ENCODE results near the gene CRIP2. TPM values are rescaled to one million over a fixed set of nuclear protein-coding genes. Genes with fewer than 3 reads are reported as not detected.

Gene CRIP2
- total and polyA plus RNA-seq, 10 of the 15 experiments (the other 5 are each of a cell fraction or from before 2014, with no cell fraction given) = 0.04 to 0.62 (median 0.37) TPM; not detected in 5

DNA sequence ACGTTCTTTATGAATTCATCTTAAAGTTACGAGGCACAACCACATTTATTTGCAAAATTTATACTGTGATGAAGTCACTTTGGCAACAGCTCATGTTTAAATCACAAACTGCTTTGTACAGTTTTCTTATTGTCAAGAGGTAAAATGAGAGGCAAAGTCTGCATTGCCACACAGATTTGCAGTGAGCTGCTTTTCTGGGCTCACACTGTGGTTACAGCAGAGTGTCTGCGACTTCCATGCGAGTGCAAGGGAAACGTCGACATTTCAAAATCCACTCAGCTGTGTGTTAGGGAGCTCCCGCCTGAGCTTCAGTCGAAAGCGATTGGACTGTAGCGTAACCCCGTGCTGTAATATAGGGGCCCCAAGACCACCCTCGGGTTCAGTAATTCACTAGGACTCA, 42.0 kb upstream of the CRIP2 start:
- WGBS (ENCODE audit: insufficient coverage, insufficient replicate concordance, low lambda C conversion rate, missing lambda C conversion rate) = 85% methylated on average over 12 of the region's 12 CpGs
- H3K4me3 ChIP-seq = no peak overlapping the region
- ChIA-PET SMC1A (ENCODE audit: uncharacterized antibody, unreplicated experiment) (no interaction called here), POLR2A (no interaction called here), CTCF (no interaction called here), RAD21 (ENCODE audit: unreplicated experiment) (no interaction called here)
- no peaks in the 10 kb centered on the region; the same call in 2 of the 3 replicates for H3K9me3 ChIP-seq (replicated peaks; ENCODE audit: control insufficient read depth, insufficient read depth, low read length)
- H3K36me3 ChIP-seq (ENCODE audit: control insufficient read depth in 2 of 2, insufficient read depth in 2 of 2, low read length in 1 of 2) = peaks cover 2 to 4% of the 10 kb centered on the region in 2 experiments; a peak in 3 of 4 replicates
- H3K4me2 ChIP-seq (ENCODE audit: control insufficient read depth, insufficient read depth) = no peak overlapping the region
- peaks cover 43% of the 10 kb centered on the region for H3K79me2 ChIP-seq (ENCODE audit: control insufficient read depth, insufficient read depth, low read length)
- no peaks in the 10 kb centered on the region; the same call in 1 of the 2 replicates for H4K20me1 ChIP-seq (ENCODE audit: control insufficient read depth, insufficient read depth)
- BruUV-seq (replicated peaks) = no TSS peak
- H3K9ac ChIP-seq (ENCODE audit: control insufficient read depth, insufficient read depth, low read length) = no peak overlapping the region
- H3K27me3 ChIP-seq (replicated peaks in 1 of 2; ENCODE audit: control insufficient read depth in 2 of 2, insufficient read depth in 2 of 2, low read length in 1 of 2) = no peaks in the 10 kb centered on the region
- H3K27ac ChIP-seq (ENCODE audit: control insufficient read depth, insufficient read depth) = no peak overlapping the region
- intact Hi-C loops (cut with micrococcal nuclease; ENCODE audit: unreplicated experiment) (no loop called here), in situ Hi-C loops (cut with MboI) (no loop called here)
- no peak for FAIRE-seq
- TF ChIP-seq NFIC (IDR thresholded peaks at IDR 0.05; ENCODE audit: low read depth, low read length) = no peak
- no peak for TF ChIP-seq RBBP5 (conservative IDR thresholded peaks at IDR 0.05)
- TF ChIP-seq EZH2 (IDR thresholded peaks at IDR 0.05; ENCODE audit: borderline replicate concordance, control insufficient read depth, low read depth, low read length) = no peak
- no peak for TF ChIP-seq YY1 (IDR thresholded peaks at IDR 0.05; ENCODE audit: low read depth, low read length)
- TF ChIP-seq SUPT20H (IDR thresholded peaks at IDR 0.05; ENCODE audit: borderline replicate concordance, control insufficient read depth, low read depth, low read length) = no peak
- no peak for TF ChIP-seq RELA (IDR thresholded peaks at IDR 0.05; ENCODE audit: borderline replicate concordance, partially characterized antibody)
- no peak for TF ChIP-seq SIX5 (IDR thresholded peaks at IDR 0.05; ENCODE audit: low read depth, low read length, severe bottlenecking)
- TF ChIP-seq SMAD5 (IDR thresholded peaks at IDR 0.05; ENCODE audit: low read depth) = no peak
- TF ChIP-seq IKZF2 (IDR thresholded peaks at IDR 0.05) = no peak
- no peak for TF ChIP-seq FOS (IDR thresholded peaks at IDR 0.05; ENCODE audit: borderline replicate concordance, extremely low read depth, insufficient read length)
- no peak for TF ChIP-seq RFX5 (IDR thresholded peaks at IDR 0.05; ENCODE audit: low read depth, low read length)
- TF ChIP-seq ESRRA (IDR thresholded peaks at IDR 0.05; ENCODE audit: low read length) = no peak
- TF ChIP-seq CREB1 (IDR thresholded peaks at IDR 0.05; ENCODE audit: low read depth) = no peak
- no peak for TF ChIP-seq SREBF2 (IDR thresholded peaks at IDR 0.05; ENCODE audit: low read length)
- TF ChIP-seq, protein P1, sequence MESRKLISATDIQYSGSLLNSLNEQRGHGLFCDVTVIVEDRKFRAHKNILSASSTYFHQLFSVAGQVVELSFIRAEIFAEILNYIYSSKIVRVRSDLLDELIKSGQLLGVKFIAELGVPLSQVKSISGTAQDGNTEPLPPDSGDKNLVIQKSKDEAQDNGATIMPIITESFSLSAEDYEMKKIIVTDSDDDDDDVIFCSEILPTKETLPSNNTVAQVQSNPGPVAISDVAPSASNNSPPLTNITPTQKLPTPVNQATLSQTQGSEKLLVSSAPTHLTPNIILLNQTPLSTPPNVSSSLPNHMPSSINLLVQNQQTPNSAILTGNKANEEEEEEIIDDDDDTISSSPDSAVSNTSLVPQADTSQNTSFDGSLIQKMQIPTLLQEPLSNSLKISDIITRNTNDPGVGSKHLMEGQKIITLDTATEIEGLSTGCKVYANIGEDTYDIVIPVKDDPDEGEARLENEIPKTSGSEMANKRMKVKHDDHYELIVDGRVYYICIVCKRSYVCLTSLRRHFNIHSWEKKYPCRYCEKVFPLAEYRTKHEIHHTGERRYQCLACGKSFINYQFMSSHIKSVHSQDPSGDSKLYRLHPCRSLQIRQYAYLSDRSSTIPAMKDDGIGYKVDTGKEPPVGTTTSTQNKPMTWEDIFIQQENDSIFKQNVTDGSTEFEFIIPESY (IDR thresholded peaks at IDR 0.05) = no peak
- no peak for ATAC-seq
- no peak for DNase-seq (ENCODE audit: low read depth, low spot score)
- H2AFZ ChIP-seq (ENCODE audit: control insufficient read depth, low read depth, low read length) = no peak overlapping the region
- H3K4me1 ChIP-seq (ENCODE audit: control insufficient read depth, insufficient read depth, low read length) = no peaks in the 10 kb centered on the region; the same call in 1 of the 2 replicates
